ENCODE data around the gene GPR179. TPM values are rescaled to one million over a fixed set of nuclear protein-coding genes. Genes with fewer than 3 reads are reported as not detected.
A peak's percentile ranks its signal among the peaks of the same experiment; 100 is the strongest.

GPR179 gene
- total RNA-seq, 1 experiment from 2014 or later = 0.09 TPM

GRCh38 chr17:38332735-38333134 is 11.0 kb downstream of the GPR179 start (continued):
- no peak for TF ChIP-seq ZNF317 (CRISPR knock-in tag; IDR thresholded peaks at IDR 0.05; ENCODE audit: borderline replicate concordance, low read depth)
- no peak for TF ChIP-seq KAT7 (CRISPR knock-in tag; IDR thresholded peaks at IDR 0.05; ENCODE audit: borderline replicate concordance)
- no peak for TF ChIP-seq ELF4 (CRISPR knock-in tag; IDR thresholded peaks at IDR 0.05; ENCODE audit: low read depth)
- no peak for TF ChIP-seq HMGA2 (CRISPR knock-in tag; IDR thresholded peaks at IDR 0.05)
- no peak for TF ChIP-seq MXD4 (CRISPR knock-in tag; IDR thresholded peaks at IDR 0.05; ENCODE audit: borderline replicate concordance)
- TF ChIP-seq RORB (CRISPR knock-in tag; IDR thresholded peaks at IDR 0.05) = no peak

GRCh38 chr17:38330941-38331411 is 12.8 kb downstream of the GPR179 start:
- Mint-ChIP-seq H3K27ac (no peak overlapping the region), H3K27me3 (ENCODE audit: low read depth) (no peaks in the 10 kb centered on the region), H3K4me3 (no peak overlapping the region), H3K4me1 (peaks cover 20% of the 10 kb centered on the region), H3K36me3 (no peaks in the 10 kb centered on the region), H3K9me3 (no peaks in the 10 kb centered on the region)
- DNase-seq (ENCODE audit: low spot score) = no peak
- TF ChIP-seq USF2 (CRISPR knock-in tag; IDR thresholded peaks at IDR 0.05) (no peak), JUN (CRISPR knock-in tag; IDR thresholded peaks at IDR 0.05) (no peak), ZSCAN18 (CRISPR knock-in tag; IDR thresholded peaks at IDR 0.05) (no peak), ATF6 (CRISPR knock-in tag; IDR thresholded peaks at IDR 0.05) (no peak), JAZF1 (CRISPR knock-in tag; IDR thresholded peaks at IDR 0.05) (no peak), PRDM15 (CRISPR knock-in tag; IDR thresholded peaks at IDR 0.05) (no peak)
- POLR2A ChIA-PET = interaction anchor here (0.6 to 1.0 kb wide), 3 partner anchors 13 to 1150 kb away, joined by 3 read pairs; no protein-coding TSS in a partner anchor
- no peak for ATAC-seq
- CTCF ChIA-PET = interaction anchor here (0.6 to 10.4 kb wide), 12 partner anchors 7 to 332 kb away, joined by 3 to 221 read pairs (median 6); partner anchors contain the start of gene GPR179

- no peak overlapping the region for H3K4me3 Mint-ChIP-seq
- H3K27me3 Mint-ChIP-seq (ENCODE audit: low read depth) = no peaks in the 10 kb centered on the region
- DNase-seq (ENCODE audit: low spot score) (no peak), ATAC-seq (no peak)
- H3K36me3 Mint-ChIP-seq = no peaks in the 10 kb centered on the region
- H3K27ac Mint-ChIP-seq = peak overlapping the region; percentile 13; the same call in 1 of the 2 replicates
- TF ChIP-seq ZNF317 (CRISPR knock-in tag; IDR thresholded peaks at IDR 0.05; ENCODE audit: borderline replicate concordance, low read depth) = no peak
- no peak for TF ChIP-seq OVOL2 (CRISPR knock-in tag; IDR thresholded peaks at IDR 0.05; ENCODE audit: borderline replicate concordance)
- no peak for TF ChIP-seq E2F1 (CRISPR knock-in tag; IDR thresholded peaks at IDR 0.05)
- TF ChIP-seq ERG (CRISPR knock-in tag; IDR thresholded peaks at IDR 0.05) = no peak
- TF ChIP-seq HMGXB4 (CRISPR knock-in tag; IDR thresholded peaks at IDR 0.05) = no peak
- TF ChIP-seq IRF1 (CRISPR knock-in tag; IDR thresholded peaks at IDR 0.05) = no peak
- peaks cover 29% of the 10 kb centered on the region for H3K4me1 Mint-ChIP-seq
- ChIA-PET POLR2A (interaction anchor here (0.6 kb wide), 1 partner anchor 89 kb away, joined by 3 read pairs; no protein-coding TSS in a partner anchor), CTCF (interaction anchor here (1.0 to 10.4 kb wide), 7 partner anchors 6 to 228 kb away, joined by 3 to 221 read pairs (median 13); partner anchors contain the start of gene GPR179)
- H3K9me3 Mint-ChIP-seq = no peaks in the 10 kb centered on the region
These were observed 13.7 kb downstream of the GPR179 start for GRCh38 chr17:38329808-38330730.
